Lower leg skin (tissue), 3 donors: ENCODE results near the gene CPNE8.

Source experiments
- POLR2A ChIP-seq, 2 donors: fragments of 450-650 bp; IDR thresholded peaks; one replicate each; pipeline ENCODE4 v1.6.1; 2016 to 2017; ENCODE audit warnings: antibody characterized with exemption in 2 of 2, mild to moderate bottlenecking in 1 of 2, moderate library complexity in 1 of 2
- TF ChIP-seq, protein P1 (sequence below), 3 donors: fragments of 450-650 bp; IDR thresholded peaks; one replicate each; pipeline ENCODE4 v1.5.1; 2016; ENCODE audit warnings: antibody characterized with exemption in 3 of 3, mild to moderate bottlenecking in 3 of 3, moderate library complexity in 2 of 3

DNA sequence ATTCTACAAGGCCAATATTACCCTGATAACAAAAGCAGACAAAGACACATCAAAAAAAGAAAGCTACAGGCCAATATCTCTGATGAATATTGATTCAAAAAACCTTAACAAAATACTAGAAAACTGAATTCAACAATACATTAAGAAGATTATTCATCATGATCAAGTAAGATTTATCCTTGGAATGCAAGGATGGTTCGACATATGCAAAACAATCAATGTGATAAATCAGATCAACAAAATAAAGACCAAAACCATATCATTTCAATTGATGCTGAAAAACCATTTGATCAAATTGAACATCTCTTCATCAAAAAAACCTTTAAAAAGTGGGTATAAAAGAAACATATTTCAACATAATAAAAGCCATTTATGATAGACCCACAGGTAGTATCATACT is 117.3 kb downstream of the CPNE8 start:
- TF ChIP-seq, protein P1, sequence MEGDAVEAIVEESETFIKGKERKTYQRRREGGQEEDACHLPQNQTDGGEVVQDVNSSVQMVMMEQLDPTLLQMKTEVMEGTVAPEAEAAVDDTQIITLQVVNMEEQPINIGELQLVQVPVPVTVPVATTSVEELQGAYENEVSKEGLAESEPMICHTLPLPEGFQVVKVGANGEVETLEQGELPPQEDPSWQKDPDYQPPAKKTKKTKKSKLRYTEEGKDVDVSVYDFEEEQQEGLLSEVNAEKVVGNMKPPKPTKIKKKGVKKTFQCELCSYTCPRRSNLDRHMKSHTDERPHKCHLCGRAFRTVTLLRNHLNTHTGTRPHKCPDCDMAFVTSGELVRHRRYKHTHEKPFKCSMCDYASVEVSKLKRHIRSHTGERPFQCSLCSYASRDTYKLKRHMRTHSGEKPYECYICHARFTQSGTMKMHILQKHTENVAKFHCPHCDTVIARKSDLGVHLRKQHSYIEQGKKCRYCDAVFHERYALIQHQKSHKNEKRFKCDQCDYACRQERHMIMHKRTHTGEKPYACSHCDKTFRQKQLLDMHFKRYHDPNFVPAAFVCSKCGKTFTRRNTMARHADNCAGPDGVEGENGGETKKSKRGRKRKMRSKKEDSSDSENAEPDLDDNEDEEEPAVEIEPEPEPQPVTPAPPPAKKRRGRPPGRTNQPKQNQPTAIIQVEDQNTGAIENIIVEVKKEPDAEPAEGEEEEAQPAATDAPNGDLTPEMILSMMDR (IDR thresholded peaks at IDR 0.05): no peak
- TF ChIP-seq POLR2A (IDR thresholded peaks at IDR 0.05): no peak
